ENCODE results near the gene IL25. TPM values are rescaled to one million over a fixed set of nuclear protein-coding genes. Genes with fewer than 3 reads are reported as not detected.

Gene IL25
- total RNA-seq, 1 experiment from 2014 or later, result not detected

DNA sequence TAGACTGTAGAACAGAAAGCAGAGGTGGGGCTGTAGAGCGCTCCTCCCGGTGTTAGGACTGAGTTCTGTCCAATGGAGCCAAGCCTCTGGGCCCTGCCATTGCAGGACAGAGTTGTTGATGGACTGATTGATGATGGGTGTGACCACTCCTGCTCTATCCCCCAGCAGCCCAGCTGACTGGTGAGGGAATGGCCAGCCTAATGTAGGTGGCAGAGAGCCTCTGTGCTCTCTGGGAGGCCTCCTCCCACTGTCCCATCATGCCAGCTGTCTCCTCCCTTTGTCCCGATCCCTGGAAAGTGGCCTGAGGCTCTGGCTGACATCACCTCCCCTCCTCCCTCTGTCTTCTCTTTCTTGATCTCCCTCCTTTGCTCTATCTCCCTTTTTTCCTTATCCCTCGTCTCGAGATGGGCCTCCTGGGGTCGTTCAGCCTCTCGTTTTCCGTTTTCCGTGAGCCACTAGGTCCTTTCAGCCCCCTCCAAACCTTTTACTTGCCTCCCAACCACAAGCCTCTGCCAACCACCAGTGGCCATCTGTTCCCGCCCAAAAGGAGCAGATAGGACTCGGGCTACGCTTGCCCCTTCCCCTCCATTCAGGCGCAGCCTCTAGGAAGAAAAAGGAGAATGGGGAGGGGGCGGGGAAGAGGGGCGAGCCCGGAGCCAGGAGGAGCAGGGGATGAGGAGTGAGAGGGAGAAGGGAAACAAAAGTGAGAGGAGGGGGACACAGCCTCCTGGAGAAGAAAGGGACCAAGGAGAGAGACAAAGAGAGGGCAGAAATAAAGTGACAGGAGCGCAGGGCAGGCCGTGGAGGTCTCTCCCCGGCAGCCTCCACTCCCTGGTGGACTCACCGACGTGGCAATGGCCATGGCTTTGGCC lies 8.2 kb upstream of the IL25 start:
- DNase-seq, result no peak
- CTCF ChIA-PET, result no interaction called here
- H3K79me2 ChIP-seq (ENCODE audit: low read depth), result no peaks in the 10 kb centered on the region
- BruUV-seq (replicated peaks), result no TSS peak
- TF ChIP-seq, protein P1, sequence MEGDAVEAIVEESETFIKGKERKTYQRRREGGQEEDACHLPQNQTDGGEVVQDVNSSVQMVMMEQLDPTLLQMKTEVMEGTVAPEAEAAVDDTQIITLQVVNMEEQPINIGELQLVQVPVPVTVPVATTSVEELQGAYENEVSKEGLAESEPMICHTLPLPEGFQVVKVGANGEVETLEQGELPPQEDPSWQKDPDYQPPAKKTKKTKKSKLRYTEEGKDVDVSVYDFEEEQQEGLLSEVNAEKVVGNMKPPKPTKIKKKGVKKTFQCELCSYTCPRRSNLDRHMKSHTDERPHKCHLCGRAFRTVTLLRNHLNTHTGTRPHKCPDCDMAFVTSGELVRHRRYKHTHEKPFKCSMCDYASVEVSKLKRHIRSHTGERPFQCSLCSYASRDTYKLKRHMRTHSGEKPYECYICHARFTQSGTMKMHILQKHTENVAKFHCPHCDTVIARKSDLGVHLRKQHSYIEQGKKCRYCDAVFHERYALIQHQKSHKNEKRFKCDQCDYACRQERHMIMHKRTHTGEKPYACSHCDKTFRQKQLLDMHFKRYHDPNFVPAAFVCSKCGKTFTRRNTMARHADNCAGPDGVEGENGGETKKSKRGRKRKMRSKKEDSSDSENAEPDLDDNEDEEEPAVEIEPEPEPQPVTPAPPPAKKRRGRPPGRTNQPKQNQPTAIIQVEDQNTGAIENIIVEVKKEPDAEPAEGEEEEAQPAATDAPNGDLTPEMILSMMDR (conservative IDR thresholded peaks at IDR 0.05), result no peak
- TF ChIP-seq EZH2 (IDR thresholded peaks at IDR 0.05; ENCODE audit: low read depth), result no peak
- no peak overlapping the region for H3K4me2 ChIP-seq
- no peaks in the 10 kb centered on the region for H3K9me2 ChIP-seq (ENCODE audit: insufficient read depth)
- intact Hi-C loops (cut with micrococcal nuclease; ENCODE audit: unreplicated experiment), result no loop called here
- H3K4me1 ChIP-seq (replicated peaks; ENCODE audit: insufficient read depth), result no peaks in the 10 kb centered on the region
- H3K36me3 ChIP-seq (ENCODE audit: low read depth), result no peaks in the 10 kb centered on the region
- POLR2A ChIA-PET (ENCODE audit: unreplicated experiment), result no interaction called here
- no peaks in the 10 kb centered on the region for H3K9me3 ChIP-seq (ENCODE audit: insufficient read depth, low read depth)
- no peak overlapping the region for H3K27ac ChIP-seq
- H2AFZ ChIP-seq, result no peak overlapping the region
- no peaks in the 10 kb centered on the region for H4K20me1 ChIP-seq (ENCODE audit: insufficient read depth)
- H3K4me3 ChIP-seq, result no peak overlapping the region
- no peaks in the 10 kb centered on the region for H3F3A ChIP-seq (ENCODE audit: insufficient read depth, low read depth)
- peaks cover 51% of the 10 kb centered on the region for H3K27me3 ChIP-seq (ENCODE audit: insufficient read depth, low read depth)

DNA sequence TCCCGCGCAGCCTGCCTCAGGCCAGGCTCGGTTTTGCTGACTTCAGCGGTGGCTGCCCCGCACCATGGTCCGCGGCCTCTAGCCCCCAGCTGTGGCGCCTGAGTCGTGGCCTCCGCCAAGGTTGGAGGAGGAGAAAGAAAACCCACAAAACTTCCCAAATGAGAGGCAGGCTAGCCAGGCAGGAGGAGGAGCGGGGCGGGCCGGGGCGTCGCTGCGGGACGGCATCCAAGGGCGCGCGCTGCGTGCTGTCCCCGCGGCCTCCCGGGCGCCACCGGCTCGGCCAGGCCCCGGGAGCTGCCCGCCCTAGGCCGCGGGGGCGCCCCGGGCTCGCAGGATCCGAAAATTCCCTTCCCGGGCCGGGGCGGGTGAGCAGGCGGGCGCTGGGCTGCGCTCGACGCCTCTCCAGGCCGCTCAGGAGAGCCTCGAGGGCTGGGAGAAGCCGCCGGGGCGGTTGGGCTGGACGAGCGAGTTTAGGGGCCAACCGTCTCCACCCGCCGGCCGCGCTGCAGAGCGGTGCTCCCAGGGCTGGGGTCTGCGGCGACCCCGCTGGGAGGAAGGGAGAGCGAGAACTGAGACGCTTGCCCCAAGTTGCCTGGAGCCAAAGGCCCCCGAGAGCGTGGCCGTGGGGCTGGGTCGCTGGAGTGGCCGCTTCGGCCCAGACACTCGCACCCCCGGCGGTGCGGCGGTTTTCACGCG lies 7.4 kb upstream of the IL25 start, which contains the start of gene EFS:
Gene EFS, minus strand, starts transcription at position 137 of the 696 bp plus-strand sequence. CDS start 147 bp downstream, outside the sequence.
- TF ChIP-seq, protein P1 (conservative IDR thresholded peaks at IDR 0.05), result no peak
- TF ChIP-seq EZH2 (IDR thresholded peaks at IDR 0.05; ENCODE audit: low read depth), result no peak
- H3K27ac ChIP-seq, result no peak within 1 kb of the TSS
- no peak within 1 kb of the TSS for H2AFZ ChIP-seq
- no peaks in the 10 kb centered on the region for H3K79me2 ChIP-seq (ENCODE audit: low read depth)
- H3K4me1 ChIP-seq (replicated peaks; ENCODE audit: insufficient read depth), result no peaks in the 10 kb centered on the region
- no peak within 1 kb of the TSS for H3K4me2 ChIP-seq
- no peaks in the 10 kb centered on the region for H3F3A ChIP-seq (ENCODE audit: insufficient read depth, low read depth)
- H3K4me3 ChIP-seq, result no peak within 1 kb of the TSS
- POLR2A ChIA-PET (ENCODE audit: unreplicated experiment), result no interaction called here
- peaks cover 47% of the 10 kb centered on the region for H3K27me3 ChIP-seq (ENCODE audit: insufficient read depth, low read depth)
- no peaks in the 10 kb centered on the region for H3K9me3 ChIP-seq (ENCODE audit: insufficient read depth, low read depth)
- BruUV-seq (replicated peaks), result no TSS peak
- no peaks in the 10 kb centered on the region for H3K9me2 ChIP-seq (ENCODE audit: insufficient read depth)
- H4K20me1 ChIP-seq (ENCODE audit: insufficient read depth), result no peaks in the 10 kb centered on the region
- peak in 1 of 2 experiments; percentile 26 for DNase-seq
- intact Hi-C loops (cut with micrococcal nuclease; ENCODE audit: unreplicated experiment), result no loop called here
- CTCF ChIA-PET, result no interaction called here
- no peaks in the 10 kb centered on the region for H3K36me3 ChIP-seq (ENCODE audit: low read depth)

DNA sequence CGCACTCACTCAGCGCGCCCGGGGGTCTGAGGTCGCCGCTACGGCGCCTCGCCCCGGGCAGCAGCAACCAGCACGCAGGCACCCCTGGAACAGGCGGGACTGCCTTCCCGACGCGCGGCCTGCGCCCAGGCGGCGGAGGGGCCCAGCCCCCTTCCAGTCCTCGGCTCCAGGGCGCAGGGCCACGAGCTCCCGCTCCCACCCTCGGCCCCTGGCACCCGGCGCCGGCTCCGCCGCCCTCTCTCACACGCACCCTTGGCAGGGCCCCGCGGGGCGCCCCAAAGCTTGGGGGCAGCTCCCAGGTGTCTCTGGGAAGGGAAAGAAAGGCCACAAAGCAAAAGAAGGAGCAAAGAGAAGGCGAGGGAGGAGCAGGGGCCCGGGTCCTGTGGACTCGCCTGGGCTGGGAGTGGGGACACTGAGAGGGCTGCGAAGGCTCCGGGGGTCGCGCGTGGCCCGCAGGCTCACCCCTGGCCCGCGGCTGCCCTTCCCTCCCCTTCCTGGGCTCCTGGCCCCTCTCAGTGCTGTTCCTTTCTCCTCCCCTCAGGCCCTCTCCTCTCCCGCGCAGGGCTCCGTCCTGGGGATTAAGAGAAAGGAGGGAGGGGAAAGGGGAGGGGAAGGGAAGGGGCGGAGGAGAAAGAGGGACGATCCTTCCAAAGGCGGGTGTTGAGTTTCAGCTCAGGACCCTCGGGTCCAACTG lies 6.7 kb upstream of the IL25 start:
- Histone ChIP-seq H3K4me2 (no peak overlapping the region), H3K9me2 (ENCODE audit: insufficient read depth) (no peaks in the 10 kb centered on the region), H2AFZ (no peak overlapping the region), H3K27ac (no peak overlapping the region), H3K9me3 (ENCODE audit: insufficient read depth, low read depth) (no peaks in the 10 kb centered on the region), H3K36me3 (ENCODE audit: low read depth) (no peaks in the 10 kb centered on the region), H3K4me3 (no peak overlapping the region), H3K79me2 (ENCODE audit: low read depth) (no peaks in the 10 kb centered on the region), H3K27me3 (ENCODE audit: insufficient read depth, low read depth) (peaks cover 48% of the 10 kb centered on the region), H3F3A (ENCODE audit: insufficient read depth, low read depth) (no peaks in the 10 kb centered on the region), H3K4me1 (replicated peaks; ENCODE audit: insufficient read depth) (no peaks in the 10 kb centered on the region), H4K20me1 (ENCODE audit: insufficient read depth) (no peaks in the 10 kb centered on the region)
- no peak for DNase-seq
- POLR2A ChIA-PET (ENCODE audit: unreplicated experiment), result no interaction called here
- no TSS peak for BruUV-seq (replicated peaks)
- intact Hi-C loops (cut with micrococcal nuclease; ENCODE audit: unreplicated experiment), result no loop called here
- CTCF ChIA-PET, result no interaction called here
- TF ChIP-seq, protein P1 (conservative IDR thresholded peaks at IDR 0.05), result no peak
- no peak for TF ChIP-seq EZH2 (IDR thresholded peaks at IDR 0.05; ENCODE audit: low read depth)
